ENCODE results near the gene ANKMY1. TPM values are rescaled to one million over a fixed set of nuclear protein-coding genes. Genes with fewer than 3 reads are reported as not detected.

ANKMY1 gene
- total RNA-seq, 1 experiment from 2014 or later: 28.3 TPM

GRCh38 chr2:240449764-240450531 lies 107.8 kb downstream of the ANKMY1 start:
- Histone ChIP-seq H3K4me3 (replicated peaks in 1 of 2; ENCODE audit: low read depth in 1 of 2, low read length in 2 of 2) (no peak overlapping the region), H3K27ac (ENCODE audit: low read depth, low read length) (no peak overlapping the region), H3K4me2 (ENCODE audit: low read length) (peak overlapping the region; percentile 21), H3K9ac (ENCODE audit: low read length) (no peak overlapping the region), H3K27me3 (ENCODE audit: insufficient read depth, low read length) (no peaks in the 10 kb centered on the region), H3K4me1 (ENCODE audit: control insufficient read depth in 1 of 2, insufficient read depth in 2 of 2, low read length in 2 of 2) (peaks cover 29 to 40% of the 10 kb centered on the region in 2 experiments), H4K20me1 (ENCODE audit: insufficient read depth) (no peaks in the 10 kb centered on the region), H3K79me2 (ENCODE audit: insufficient read depth, low read length) (peaks cover 75% of the 10 kb centered on the region; the same call in 1 of the 2 replicates), H3K9me2 (ENCODE audit: insufficient read depth) (no peaks in the 10 kb centered on the region), H3K36me3 (ENCODE audit: control insufficient read depth in 1 of 2, insufficient read depth in 2 of 2, low read length in 2 of 2) (no peaks in the 10 kb centered on the region), H3K9me3 (ENCODE audit: control insufficient read depth in 1 of 2, insufficient read depth in 1 of 2, low read depth in 1 of 2, low read length in 2 of 2) (no peaks in the 10 kb centered on the region), H2AFZ (ENCODE audit: low read depth, low read length, poor library complexity, severe bottlenecking) (no peak overlapping the region)
- ATAC-seq (no peak), DNase-seq (ENCODE audit: low read depth, low spot score) (no peak)
- intact Hi-C loops (cut with micrococcal nuclease): loop anchor here (5.0 kb wide), 1 partner anchor 298 kb away; no protein-coding TSS in a partner anchor
- no TSS peak for BruUV-seq (replicated peaks)
- ChIA-PET CTCF (no interaction called here), RAD21 (ENCODE audit: low non-redundant PET in 1 of 2, low total read pairs in 2 of 2, uncharacterized antibody in 2 of 2, unreplicated experiment in 2 of 2) (no interaction called here), POLR2A (interaction anchor here (0.6 kb wide), 1 partner anchor 217 kb away, joined by 3 read pairs; no protein-coding TSS in a partner anchor)
- no peak for TF ChIP-seq RAD21 (IDR thresholded peaks at IDR 0.05; ENCODE audit: low read depth)
- no peak for TF ChIP-seq FOSL1 (IDR thresholded peaks at IDR 0.05; ENCODE audit: low read depth)
- no peak for TF ChIP-seq ATF3 (IDR thresholded peaks at IDR 0.05)
- no peak for TF ChIP-seq ZNF274 (IDR thresholded peaks at IDR 0.05; ENCODE audit: low read depth, low read length)
- TF ChIP-seq REST (IDR thresholded peaks at IDR 0.05; ENCODE audit: low read depth): no peak
- no peak for TF ChIP-seq POLR2AphosphoS5 (IDR thresholded peaks at IDR 0.05; ENCODE audit: low read depth, low read length)
- no peak for TF ChIP-seq CTCF (IDR thresholded peaks at IDR 0.05 in 2 of 3, conservative IDR thresholded peaks at IDR 0.05 in 1 of 3; ENCODE audit: borderline replicate concordance in 1 of 3, insufficient read depth in 1 of 3, low read depth in 2 of 3, low read length in 2 of 3)
- no peak for TF ChIP-seq ZFX (IDR thresholded peaks at IDR 0.05)
- TF ChIP-seq SIN3A (IDR thresholded peaks at IDR 0.05; ENCODE audit: low read depth): no peak
- TF ChIP-seq MAX (IDR thresholded peaks at IDR 0.05): no peak
- no peak for TF ChIP-seq POLR2A (IDR thresholded peaks at IDR 0.05; ENCODE audit: borderline replicate concordance, extremely low read depth, insufficient read depth, insufficient read length)
- TF ChIP-seq SP1 (IDR thresholded peaks at IDR 0.05; ENCODE audit: low read depth): no peak
- TF ChIP-seq EGR1 (IDR thresholded peaks at IDR 0.05; ENCODE audit: low read depth): no peak

Measured in HCT116 (cell line).